Hepatocyte (in vitro differentiated cells): ENCODE results near the gene ACTG1.

Source experiments
- EZH2 ChIP-seq: fragments of 200-600 bp; sonication (generic); IDR thresholded peaks from 2 replicates; pipeline ENCODE4 v1.6.1; 2016; ENCODE audit warnings: antibody characterized with exemption, mild to moderate bottlenecking, borderline replicate concordance
- EZH2phosphoT487 ChIP-seq: fragments of 200-600 bp; sonication (generic); IDR thresholded peaks from one replicate; pipeline ENCODE4 v1.6.1; 2018; ENCODE audit warnings: antibody characterized with exemption, mild to moderate bottlenecking, low read depth, moderate library complexity; ENCODE audit not compliant: unreplicated experiment, severe bottlenecking
- TF ChIP-seq, protein P1 (sequence below): fragments of 200-600 bp; sonication (generic); IDR thresholded peaks from 2 replicates; pipeline ENCODE4 v1.5.1; 2016; ENCODE audit warnings: antibody characterized with exemption, mild to moderate bottlenecking; ENCODE audit not compliant: poor library complexity

DNA sequence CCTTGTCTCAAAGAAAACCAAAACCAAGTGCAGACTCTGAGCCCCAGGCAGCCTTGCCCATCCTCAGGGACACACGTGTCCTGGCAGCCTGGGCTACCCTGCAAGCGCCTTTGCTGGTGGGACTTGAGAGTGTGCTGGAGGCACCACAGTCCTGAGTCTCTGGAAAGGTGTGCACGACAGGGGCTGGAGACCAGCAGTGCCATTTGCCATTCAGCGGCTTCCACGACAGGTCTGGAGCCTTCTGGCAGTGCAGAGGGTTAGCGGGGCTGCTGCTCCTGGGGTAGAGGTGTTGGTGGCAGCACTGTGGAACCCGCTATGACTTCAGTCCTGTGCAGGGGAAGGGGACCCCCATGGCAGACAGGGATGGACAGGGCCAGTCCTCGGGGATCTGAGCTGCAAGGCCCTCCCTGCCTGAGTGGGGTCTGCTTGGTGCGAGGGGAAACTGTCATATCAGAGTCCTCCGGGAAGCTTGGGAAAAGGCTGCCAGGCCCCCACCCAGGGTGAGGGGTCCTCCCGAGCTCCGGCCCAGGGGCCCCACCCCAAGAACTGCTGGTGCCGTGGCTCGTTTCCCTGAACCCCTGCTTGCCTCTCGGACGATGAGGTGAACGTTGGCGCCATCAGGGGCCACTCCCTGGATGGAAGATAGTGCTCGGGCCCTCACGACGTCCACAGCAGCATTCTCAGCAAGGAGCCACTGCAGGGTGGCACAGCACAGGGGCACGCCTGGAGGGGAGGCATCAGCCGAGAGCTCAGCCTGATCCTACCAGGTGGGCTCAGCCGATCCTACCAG, 32.8 kb upstream of the ACTG1 start:
- TF ChIP-seq, protein P1, sequence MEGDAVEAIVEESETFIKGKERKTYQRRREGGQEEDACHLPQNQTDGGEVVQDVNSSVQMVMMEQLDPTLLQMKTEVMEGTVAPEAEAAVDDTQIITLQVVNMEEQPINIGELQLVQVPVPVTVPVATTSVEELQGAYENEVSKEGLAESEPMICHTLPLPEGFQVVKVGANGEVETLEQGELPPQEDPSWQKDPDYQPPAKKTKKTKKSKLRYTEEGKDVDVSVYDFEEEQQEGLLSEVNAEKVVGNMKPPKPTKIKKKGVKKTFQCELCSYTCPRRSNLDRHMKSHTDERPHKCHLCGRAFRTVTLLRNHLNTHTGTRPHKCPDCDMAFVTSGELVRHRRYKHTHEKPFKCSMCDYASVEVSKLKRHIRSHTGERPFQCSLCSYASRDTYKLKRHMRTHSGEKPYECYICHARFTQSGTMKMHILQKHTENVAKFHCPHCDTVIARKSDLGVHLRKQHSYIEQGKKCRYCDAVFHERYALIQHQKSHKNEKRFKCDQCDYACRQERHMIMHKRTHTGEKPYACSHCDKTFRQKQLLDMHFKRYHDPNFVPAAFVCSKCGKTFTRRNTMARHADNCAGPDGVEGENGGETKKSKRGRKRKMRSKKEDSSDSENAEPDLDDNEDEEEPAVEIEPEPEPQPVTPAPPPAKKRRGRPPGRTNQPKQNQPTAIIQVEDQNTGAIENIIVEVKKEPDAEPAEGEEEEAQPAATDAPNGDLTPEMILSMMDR: no peak
- TF ChIP-seq EZH2 (no peak), EZH2phosphoT487 (no peak)
